Hippocampal formation (tissue), 2 donors: ENCODE data around the gene LRP1.

Experiments used
- DNase-seq, 2 donors: peaks; one replicate each; lab custom pipeline; 2025; lab: John Stamatoyannopoulos, UW

The LRP1 gene

DNA sequence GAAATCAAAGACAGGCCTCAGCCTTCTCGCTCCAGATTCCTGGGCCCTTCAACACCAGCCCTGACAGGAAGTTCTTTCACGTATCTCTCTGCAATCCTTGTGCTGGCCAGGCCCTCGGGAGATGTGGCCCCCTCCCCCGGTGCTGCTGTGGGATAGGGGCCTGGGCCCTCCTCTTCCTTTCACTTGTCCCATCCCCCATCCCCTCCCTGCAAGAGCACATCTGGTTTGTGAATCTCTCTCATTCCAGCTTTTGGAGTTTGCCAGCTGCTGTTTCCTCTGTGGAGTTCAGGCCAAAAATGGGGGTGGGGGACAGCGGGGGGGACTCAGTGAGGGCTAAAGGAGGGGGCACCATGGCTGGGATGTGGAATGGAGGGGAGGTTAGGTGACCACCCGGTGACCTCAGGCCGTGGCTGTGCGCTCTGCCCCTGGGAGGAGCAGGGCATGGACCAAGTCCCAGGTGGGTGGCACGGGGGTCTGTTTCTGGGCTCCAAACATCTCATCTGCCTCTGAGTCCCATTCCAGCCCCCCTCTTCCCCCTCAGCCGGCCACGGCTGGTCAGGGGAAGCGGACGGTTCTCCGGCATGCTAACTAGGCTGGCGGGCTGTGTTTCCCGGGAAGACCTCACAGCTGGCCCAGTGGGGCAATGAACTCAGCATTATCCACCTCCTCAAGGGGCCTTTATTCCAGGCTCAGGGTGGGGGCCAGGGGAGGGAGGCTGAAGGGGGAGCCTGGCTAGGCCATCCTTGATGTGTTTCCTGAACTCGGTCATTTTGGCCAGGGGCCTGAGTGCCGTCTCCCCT lies 7.4 kb downstream of the LRP1 start:
- DNase-seq: peak; percentile 53 to 56

DNA sequence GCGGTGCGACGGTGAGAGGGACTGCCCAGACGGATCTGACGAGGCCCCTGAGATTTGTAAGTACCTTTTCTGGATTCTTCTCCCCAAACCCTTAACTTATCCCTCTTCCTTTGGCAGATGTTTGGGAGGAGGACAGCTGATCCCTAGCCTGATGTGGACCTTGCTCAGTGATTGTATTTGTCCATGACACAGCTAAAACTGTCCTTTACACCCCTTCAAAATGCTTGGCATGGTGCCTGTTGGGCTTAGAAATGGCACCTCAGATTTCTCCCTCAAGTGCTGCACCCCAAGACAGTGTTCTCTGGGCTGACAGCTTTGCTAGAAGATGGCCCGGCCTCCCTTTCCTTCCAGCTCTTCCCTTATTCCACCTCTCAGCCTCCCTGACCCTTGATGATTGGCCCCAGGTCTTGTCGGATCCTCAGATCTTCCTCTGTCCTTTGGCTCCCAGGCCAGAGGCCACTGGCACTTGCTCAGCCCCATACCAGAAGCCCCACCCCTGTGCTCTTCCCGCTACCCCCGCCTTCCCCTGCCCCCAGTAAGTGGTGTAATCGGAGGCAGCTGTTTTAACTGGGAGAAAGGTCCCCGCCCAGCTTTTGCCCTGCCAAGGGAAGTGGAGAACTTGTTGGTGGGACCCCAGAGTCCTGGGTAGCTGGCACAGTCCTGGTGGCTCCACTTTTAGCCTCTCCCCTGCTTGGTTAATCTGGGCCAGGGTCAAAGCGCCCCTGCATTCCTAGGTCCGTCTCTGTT lies 10.4 kb downstream of the LRP1 start:
- no peak for DNase-seq

DNA sequence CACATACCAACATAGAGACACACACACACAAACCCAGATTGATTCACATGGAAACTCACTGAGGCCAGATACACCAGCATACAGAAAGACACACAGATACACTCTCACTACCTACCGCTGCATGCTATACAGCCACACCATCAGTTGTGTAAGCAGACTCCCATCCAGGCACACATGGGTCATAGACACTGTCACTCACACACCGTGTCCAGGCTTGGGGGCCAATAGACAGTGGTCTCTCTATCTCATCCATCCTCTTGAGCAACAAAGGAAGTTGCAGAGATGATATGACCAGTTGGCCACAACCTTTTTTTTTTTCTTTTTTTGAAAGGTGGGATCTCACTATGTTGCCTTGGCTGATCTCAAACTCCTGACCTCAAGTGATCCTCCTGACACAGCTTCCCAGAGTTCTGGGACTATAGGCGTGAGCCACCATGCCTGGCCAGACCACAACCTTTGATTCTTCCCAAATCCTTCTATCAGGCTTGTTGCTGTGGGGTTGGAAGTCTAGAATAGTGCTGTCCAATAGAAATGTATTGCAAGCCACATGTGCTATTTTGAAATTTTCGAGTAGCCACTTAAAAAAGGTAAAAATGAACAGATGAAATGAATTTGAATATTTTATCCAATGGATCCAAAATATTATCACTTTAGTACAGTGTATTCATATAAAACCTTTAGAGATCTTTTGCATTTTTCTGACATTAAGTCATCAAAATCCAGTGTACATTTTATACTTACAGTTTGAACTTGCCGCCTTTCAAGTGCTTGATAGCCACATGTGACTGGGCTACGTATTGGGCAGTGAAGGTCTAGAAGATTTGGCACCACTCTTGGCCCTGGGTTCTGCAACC lies 11.7 kb downstream of the LRP1 start:
- DNase-seq: no peak

DNA sequence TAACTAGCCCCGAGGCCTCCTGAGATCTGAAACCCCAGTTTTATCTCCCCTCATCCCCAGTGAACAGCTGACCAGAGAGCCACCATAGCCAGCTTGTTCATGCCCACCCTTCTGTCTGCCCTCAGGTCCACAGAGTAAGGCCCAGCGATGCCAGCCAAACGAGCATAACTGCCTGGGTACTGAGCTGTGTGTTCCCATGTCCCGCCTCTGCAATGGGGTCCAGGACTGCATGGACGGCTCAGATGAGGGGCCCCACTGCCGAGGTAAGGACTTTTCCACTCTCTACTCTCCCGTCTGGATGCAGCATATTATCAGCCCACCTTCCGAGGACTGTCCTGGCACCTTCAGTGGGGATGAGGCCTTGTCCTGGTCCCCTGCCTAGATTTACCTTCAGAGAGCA lies 13.0 kb downstream of the LRP1 start:
- no peak for DNase-seq

DNA sequence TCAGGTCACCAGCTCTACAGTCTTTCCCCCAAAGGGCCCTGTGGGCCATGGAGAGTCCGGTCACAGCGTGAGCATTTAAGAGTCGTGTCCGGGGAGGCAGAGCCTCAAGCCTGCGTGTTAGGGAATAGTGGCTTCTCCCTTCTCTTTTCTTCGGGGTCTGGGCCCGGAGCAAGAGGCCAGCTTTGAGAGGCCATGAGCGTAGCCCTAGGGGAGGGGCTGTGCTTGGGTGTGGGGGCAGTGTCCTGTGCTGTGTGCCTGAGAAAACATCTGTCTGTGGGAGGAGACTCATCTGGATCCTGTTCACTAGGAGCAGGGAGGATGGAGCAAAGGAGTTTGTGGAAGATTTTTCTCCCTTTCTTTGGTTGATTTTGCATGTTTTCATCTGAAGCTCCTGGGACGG lies 13.8 kb downstream of the LRP1 start:
- no peak for DNase-seq

DNA sequence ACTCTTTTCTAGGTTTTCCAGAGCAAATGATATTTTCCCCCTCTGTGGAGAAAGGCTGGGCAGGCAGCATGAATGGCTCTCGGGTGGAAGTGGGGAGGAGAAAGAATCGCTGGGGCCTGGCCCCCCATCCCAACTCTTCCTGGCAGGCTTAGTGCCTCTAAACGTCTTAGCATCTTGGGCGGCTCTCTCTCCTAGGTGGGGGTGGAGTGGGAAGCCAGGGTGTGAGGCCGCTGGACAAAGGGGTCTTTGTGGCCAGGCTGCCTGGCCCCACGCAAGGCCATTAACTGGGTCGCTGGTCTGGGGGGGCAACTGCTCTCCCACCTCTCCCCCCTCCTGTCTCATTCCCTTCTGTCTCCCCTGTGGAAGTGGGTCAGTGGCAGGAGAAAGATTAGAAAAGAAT lies 14.4 kb downstream of the LRP1 start:
- peak in 1 of 2 donors; percentile 26 for DNase-seq

DNA sequence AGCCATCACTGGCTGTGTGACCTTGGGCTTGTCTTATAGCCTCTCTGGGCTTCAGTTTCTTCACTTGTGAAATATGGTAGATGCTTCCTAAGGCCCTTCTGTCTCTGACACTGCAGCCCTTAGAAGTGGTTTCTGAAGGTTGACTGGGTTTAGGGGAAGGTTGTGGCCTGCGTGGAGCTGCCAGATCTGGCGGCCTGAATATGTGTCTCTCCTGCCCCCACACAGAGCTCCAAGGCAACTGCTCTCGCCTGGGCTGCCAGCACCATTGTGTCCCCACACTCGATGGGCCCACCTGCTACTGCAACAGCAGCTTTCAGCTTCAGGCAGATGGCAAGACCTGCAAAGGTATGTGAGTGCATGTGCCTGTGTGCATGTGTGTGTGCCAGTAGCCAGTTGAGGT lies 15.2 kb downstream of the LRP1 start:
- no peak for DNase-seq

DNA sequence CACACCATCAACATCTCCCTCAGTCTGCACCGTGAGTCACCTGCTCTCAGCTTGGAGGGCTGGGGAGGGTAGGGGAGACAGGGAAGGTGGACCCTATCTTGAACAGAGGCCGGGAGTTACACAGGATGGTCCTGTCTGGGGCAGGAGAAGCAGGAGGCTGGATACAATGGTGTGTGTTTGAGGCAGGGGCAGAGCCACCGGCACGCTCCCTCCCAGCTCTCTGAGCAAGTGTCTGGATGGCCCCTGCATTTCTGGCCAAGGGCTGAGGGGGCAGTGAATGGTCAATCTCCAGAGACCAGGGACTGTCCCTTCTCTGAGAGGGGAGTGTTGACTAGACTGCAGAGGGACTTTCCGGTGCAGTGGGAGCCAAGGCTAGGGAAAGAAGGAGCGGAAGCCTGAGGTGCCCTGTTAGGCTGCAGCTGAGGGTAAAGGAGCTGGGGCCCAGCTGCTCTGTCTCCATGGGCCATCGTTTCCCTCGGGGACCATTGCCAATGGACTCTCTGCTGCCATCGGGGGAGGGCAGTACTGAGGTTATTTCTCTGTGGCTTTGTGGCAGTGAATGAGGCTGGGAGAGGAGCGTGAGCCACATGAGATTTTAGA lies 17.3 kb downstream of the LRP1 start:
- peak in 1 of 2 donors; percentile 33 for DNase-seq

DNA sequence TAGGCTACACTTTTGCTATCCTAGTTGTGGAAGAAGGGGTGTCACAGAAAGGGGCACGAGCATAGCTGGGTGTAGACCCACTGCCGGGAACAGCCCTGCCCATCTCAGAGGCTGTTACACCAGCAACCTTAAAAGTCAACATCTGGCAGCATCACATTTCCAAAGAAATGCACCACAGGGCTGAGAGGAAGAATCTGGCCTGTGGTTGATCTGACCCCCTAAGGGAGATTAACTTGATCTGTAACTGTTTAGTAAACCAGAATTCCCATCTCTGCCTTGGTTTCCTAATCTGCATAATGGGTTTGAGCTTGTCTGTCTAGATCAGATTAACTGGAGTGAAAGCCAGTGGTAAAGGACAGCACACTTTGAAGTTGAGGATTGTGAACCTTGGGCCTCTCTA lies 17.8 kb downstream of the LRP1 start:
- DNase-seq: no peak

DNA sequence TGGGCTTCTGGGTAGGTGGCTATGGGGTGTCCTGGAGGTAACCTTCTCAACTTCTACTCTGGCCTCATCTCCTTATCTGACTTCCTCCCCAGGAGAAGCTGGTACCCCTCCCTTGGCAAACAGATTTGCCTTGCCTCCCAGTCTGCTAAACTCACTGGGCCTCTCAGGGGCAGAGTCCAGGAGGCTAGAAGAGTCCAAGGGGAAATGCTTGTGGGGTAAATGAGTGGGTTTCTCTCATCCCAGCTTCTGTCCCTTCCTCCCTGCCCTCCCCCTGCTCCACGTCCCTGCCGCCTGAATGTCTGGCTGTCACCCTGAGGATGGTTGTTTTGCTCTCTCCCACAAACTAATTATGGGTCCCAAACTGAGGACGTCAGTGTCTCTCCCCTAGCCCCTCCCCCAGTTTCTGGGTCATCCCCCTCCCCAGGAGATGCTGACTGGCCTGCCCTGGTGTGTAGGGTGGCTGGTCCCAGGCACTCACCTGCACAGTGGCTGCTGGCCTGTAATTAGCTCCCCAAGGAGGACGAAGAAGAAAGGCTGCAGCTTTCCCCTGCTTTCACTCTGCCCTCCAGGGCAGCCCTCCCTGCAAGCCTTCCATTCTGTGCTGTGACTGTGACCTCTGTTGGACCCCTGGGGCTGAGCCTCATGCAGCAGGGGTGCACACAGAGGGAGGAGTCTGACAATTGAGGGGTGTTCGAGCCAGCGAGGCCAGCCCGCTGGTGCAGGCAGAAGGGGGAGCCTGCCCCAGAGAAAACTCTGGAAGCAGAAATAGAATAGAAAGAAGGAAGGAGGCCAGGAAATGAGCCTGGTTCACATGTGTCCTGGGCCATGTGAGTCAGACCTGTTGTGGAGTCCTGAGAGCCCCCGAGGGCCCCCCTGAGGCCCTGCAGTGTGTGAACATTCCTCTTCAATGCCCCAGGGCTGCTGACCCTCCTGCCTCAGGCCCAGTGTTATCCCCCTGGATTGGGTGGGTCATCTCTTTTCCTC lies 19.0 kb downstream of the LRP1 start, which contains the start of gene LRP1-AS:
LRP1-AS (minus strand) TSS at position 659 of the 984 bp plus-strand sequence.
- no peak for DNase-seq

DNA sequence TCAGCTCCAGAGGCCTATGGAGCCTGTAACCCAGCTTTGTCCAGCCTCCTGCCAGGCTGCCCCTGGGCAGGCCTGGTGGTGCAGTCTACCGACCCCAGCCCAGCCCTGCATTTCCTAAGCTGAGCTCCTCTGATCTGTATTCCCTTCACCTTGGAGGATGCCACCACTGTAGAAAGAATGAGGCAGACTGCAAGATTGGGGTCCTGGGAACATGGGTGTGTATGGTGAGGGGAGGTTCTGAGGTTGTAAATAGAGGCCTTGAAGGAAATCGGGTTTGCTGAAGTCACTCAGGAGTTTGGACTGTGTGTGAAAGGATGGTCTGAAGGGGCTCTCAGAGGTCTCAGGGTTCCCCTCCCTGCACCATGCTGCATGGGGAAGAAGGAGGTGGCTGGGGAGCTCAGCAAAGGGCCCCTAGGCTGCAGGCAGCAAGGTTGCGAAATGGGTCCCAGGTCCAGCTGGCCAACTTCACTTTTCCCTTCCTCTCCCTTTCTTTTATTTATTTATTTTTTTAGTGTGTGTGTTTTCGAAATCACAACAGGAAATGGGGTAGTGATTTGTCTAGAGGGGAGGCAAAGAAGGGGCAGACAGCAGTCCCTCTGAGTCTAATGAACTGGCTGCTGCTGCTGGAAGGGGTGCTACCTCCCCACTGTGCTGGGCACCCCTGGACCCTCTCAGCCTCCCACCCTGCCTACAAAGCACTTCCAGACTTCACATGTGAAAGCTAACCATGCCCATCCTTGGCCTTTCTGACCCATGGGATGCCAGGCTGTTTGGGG lies 20.4 kb downstream of the LRP1 start:
- peak in 1 of 2 donors; percentile 21 for DNase-seq

DNA sequence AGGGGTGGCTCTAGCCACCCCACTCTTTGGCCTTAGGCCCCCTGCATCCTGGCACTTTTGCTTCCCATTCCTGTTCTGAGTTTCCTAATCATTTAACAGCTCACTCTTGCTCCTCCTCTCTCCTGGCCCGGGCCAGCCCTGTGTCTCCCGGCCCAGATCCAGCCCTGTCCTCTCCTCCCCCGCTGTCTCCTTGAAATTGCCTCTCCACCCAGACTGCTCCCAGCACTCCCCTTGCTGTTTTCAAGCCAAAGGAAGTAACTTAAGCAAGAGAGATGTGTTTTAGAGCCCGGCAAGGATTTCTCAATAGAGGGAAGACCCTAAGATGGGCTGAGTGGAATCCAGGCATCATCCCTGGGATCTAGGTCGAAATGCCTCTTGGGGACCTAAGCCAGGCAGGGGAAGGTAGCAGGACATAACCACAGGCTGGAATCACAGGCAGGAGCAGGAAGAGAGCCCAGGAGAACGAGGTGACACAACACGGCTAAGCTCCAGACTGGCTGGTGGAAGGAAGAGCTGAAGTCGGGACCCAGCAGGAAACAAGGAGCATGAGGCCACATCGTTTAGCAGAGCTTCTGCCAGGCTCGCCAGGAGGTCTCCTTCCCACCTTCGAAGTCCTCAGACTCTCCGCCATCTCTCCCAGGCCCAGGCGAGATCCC lies 21.1 kb downstream of the LRP1 start:
- DNase-seq: no peak

DNA sequence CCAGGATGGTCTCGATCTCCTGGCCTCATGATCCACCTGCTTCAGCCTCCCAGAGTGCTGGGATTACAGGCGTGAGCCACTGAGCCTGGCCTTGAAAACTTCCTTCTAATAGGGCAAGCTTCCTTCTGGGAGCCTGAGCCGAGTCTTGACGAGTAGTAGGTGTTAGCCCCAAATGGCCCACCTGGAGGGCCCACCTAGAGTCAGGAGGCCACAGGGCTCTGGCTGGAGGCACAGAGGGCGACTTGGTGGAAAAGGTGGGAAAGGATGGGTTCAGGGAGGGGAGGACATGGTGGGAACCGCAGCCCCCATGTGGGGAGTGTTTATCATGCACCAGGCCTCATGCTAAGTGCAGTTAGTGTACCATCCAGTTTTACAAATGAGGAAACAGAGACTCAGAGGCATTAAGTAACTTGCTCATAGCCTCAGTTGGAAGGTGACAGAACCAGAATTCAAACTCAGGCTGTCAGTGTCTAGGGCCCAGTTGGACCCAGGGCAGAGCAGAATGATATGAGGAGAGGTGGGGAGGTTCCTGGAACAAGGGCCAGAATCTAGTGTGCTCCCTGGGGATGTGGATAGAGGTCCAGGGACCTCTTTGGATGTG lies 22.2 kb downstream of the LRP1 start:
- DNase-seq: no peak

DNA sequence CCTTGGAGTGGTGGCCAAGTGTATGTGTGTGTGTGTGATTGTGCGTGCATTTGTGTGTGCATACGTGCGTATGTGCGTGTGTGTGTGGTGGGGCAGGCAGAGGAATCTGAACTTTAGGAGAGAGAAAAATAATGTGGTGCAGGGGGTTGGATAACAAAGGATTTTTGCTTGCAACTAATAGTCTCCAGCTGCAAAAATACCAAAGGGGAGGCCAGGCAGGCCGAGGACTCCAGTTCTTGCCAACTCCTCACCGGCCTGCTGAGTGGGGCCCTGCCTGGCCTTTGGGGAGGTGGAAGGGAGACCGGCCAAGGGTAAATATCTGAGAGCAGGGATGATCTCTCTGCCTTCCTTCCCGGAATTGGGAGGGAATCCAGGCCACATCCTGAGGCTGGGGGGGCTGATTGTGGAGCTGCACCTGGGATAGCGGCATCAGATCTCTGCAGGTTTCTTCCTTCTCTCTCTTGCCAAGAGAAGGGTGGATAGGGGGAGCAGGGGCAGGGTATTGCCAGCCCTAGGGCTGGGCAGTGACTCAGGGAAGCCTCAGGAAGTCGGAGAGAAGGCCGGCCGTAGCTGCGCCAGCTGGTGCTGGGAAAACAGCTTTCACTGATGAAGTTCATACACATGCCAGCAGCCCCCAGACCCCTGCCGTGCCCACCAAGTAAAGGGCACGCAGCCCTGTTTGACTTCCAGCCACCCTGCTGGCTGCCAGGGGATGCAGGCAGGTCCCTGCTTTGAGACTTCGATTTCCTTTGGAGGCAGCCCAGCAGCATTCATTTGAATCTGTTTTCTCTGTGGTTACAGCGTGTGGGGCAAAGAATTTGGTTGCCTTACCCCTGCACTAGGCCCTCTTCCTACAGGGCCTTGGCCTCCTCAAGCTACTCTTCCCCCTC lies 23.7 kb downstream of the LRP1 start:
- no peak for DNase-seq

DNA sequence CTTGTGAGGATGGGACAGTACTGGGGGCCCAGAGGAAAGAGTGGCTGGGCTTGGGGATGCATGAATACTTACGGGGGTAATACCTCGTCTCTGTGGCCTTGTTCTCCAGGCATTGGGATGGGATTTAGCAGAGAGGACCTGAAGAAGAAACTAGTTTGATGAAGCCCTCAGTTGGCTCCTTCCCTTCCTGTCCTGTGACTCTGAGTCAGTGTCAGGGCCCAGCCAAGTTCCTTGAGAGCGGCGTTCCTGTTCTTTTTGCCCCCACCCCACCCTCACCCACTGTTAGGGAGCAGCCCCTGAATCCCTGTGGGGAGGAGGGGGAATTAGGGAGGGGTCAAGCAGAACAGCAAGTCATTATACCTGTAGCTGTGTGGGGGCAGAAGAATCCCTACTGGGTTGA lies 24.4 kb downstream of the LRP1 start:
- no peak for DNase-seq

DNA sequence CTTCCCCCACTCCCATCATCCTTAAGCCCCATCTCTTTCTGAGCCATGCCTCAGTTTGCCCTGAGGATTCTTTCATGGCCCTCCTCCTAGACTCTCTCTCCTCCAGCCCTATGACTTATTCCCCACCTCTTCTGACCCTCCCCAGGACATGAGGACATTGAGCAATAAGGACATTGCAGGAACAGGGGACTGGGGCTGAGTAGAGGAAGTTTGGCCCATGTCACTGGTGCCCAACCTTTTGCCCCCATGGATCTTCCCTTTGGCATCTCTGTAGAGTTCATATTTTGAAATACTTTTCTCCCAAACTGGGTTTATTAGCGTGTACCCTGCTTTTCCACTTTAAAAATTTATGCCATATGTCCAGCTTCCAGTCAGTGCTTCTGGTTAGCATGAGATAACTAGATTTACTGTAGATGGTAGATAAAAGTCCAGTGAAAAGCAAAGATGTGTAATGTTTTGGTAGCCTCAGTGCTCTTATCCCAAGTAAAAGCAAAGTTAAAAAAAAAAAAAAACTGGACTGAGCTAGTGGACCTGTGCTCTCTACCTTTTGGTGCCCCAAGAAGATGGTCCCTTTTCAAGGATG lies 25.2 kb downstream of the LRP1 start:
- DNase-seq: no peak

DNA sequence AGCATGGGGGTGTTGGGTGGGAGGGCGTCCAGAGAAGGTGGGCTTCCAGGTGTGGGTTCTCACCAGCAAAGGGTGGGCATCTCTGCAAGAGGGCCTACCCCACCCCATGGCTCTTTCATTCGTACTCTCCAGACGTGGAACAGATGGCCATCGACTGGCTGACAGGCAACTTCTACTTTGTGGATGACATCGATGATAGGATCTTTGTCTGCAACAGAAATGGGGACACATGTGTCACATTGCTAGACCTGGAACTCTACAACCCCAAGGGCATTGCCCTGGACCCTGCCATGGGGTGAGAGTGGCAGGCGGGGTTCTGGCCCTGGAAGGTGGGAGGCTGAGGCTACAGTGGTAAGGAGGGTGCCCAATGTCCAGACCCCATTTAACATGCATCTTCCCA lies 25.8 kb downstream of the LRP1 start:
- DNase-seq: no peak
